Measurements from ENCODE around the gene MAPK7. TPM values are rescaled to one million over a fixed set of nuclear protein-coding genes. Genes with fewer than 3 reads are reported as not detected.
A peak's percentile ranks its signal among the peaks of the same experiment; 100 is the strongest.
"Not testable (repeated sequence)": the region's sequence is repeated elsewhere in the genome, so short reads cannot be mapped to it uniquely, and the experiment has no call there.

The MAPK7 gene
- total RNA-seq, 2 experiments from 2014 or later, result 8.1 to 19.3 TPM

DNA sequence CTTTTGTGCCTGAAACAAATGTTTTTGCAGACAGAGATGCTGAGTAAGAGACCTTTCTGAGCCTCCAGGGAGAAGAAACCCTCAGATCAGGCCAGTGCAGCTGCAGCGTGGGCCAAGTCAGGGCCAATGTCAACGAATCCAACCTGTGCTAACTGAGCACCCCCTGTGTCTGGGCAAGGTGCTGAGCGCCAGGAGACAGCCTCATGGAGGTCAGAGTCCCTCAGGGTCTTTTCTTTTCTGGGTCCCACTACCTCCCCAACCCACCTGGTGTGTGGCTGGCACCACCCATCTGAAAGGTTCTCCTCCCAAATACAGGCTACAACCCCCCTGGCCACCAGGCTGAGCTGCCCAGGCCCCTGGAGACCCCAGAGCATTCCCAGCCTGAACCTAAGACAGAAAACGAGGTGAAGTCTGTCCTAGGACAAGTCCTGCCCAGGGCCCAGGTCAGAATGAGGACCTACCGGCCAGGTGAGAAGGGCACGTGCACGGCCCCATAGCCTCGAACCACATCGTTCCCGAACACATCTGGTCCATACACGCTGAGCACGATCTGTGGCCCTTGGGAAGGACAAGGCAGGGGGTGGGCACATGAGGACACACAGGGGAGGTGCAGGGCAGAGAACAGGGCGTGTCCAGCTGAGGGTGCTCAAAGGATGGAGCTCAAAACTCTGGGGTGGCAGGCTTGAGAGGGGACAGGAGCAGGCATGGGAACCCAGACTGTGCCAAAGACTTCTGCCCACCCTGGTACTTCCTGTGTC lies 30.8 kb upstream of the MAPK7 start:
- Histone ChIP-seq H3K9me2 (ENCODE audit: insufficient read depth, low read length) (no peaks in the 10 kb centered on the region), H3K9me3 (ENCODE audit: low read length) (no peaks in the 10 kb centered on the region), H4K20me1 (ENCODE audit: insufficient read depth, low read length) (no peaks in the 10 kb centered on the region), H3K4me2 (ENCODE audit: low read length) (peak overlapping the region; percentile 49), H3K36me3 (ENCODE audit: insufficient read depth, low read length) (no peaks in the 10 kb centered on the region), H3K79me2 (ENCODE audit: insufficient read depth, low read depth, low read length) (no peaks in the 10 kb centered on the region), H3K4me3 (ENCODE audit: low read depth, low read length, poor library complexity, severe bottlenecking) (no peak overlapping the region), H2AFZ (ENCODE audit: low read length) (no peak overlapping the region), H3K27ac (ENCODE audit: low read depth, low read length, poor library complexity, severe bottlenecking) (peak overlapping the region; percentile 31), H3K4me1 (ENCODE audit: insufficient read depth, low read length, poor library complexity, severe bottlenecking) (peaks cover 13% of the 10 kb centered on the region)
- BruUV-seq (replicated peaks), result no TSS peak
- ChIA-PET CTCF (ENCODE audit: unreplicated experiment) (no interaction called here), POLR2A (no interaction called here)
- TF ChIP-seq, protein P1, sequence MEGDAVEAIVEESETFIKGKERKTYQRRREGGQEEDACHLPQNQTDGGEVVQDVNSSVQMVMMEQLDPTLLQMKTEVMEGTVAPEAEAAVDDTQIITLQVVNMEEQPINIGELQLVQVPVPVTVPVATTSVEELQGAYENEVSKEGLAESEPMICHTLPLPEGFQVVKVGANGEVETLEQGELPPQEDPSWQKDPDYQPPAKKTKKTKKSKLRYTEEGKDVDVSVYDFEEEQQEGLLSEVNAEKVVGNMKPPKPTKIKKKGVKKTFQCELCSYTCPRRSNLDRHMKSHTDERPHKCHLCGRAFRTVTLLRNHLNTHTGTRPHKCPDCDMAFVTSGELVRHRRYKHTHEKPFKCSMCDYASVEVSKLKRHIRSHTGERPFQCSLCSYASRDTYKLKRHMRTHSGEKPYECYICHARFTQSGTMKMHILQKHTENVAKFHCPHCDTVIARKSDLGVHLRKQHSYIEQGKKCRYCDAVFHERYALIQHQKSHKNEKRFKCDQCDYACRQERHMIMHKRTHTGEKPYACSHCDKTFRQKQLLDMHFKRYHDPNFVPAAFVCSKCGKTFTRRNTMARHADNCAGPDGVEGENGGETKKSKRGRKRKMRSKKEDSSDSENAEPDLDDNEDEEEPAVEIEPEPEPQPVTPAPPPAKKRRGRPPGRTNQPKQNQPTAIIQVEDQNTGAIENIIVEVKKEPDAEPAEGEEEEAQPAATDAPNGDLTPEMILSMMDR (conservative IDR thresholded peaks at IDR 0.05; ENCODE audit: low read length), result no peak
- TF ChIP-seq EZH2phosphoT487 (IDR thresholded peaks at IDR 0.05; ENCODE audit: borderline replicate concordance, low read depth, low read length), result no peak
- DNase-seq (ENCODE audit: low spot score), result peak; percentile 46
- intact Hi-C loops (cut with micrococcal nuclease; ENCODE audit: unreplicated experiment), result no loop called here

DNA sequence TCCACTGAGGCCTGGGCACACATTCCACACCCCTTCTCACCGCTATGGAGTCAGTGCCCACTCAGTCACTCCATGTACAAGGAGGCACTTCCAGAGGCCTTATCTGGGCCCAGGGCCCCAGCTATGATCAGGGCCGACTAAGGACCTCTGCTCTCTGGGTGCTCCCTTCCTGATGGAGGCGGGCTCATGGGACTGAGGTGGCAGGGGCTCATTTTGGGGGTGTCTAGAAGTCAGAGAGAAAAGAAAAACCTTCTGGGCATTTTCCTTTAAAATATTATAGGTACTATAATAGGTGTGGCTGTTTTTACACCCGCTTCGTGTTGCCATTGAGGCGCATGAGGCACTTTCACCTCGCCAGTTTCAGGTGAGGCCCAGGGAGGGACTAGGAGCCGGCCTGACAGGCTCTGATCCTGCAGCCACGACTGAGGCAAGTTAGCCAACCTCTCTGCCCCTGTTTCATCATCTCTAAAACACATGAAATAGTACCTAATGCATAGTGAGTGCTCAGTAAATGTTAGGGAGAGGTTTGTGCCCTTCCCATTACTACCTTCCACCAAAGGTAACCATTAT lies 30.1 kb upstream of the MAPK7 start:
- Histone ChIP-seq H3K4me1 (ENCODE audit: insufficient read depth, low read length, poor library complexity, severe bottlenecking) (peaks cover 13% of the 10 kb centered on the region), H2AFZ (ENCODE audit: low read length) (no peak overlapping the region), H3K4me3 (ENCODE audit: low read depth, low read length, poor library complexity, severe bottlenecking) (no peak overlapping the region), H3K9me3 (ENCODE audit: low read length) (no peaks in the 10 kb centered on the region), H3K4me2 (ENCODE audit: low read length) (no peak overlapping the region), H3K36me3 (ENCODE audit: insufficient read depth, low read length) (no peaks in the 10 kb centered on the region), H3K9me2 (ENCODE audit: insufficient read depth, low read length) (no peaks in the 10 kb centered on the region), H3K79me2 (ENCODE audit: insufficient read depth, low read depth, low read length) (no peaks in the 10 kb centered on the region), H4K20me1 (ENCODE audit: insufficient read depth, low read length) (no peaks in the 10 kb centered on the region), H3K27ac (ENCODE audit: low read depth, low read length, poor library complexity, severe bottlenecking) (no peak overlapping the region)
- ChIA-PET CTCF (ENCODE audit: unreplicated experiment) (no interaction called here), POLR2A (no interaction called here)
- no peak for TF ChIP-seq EZH2phosphoT487 (IDR thresholded peaks at IDR 0.05; ENCODE audit: borderline replicate concordance, low read depth, low read length)
- TF ChIP-seq, protein P1 (conservative IDR thresholded peaks at IDR 0.05; ENCODE audit: low read length), result no peak
- DNase-seq (ENCODE audit: low spot score), result no peak
- intact Hi-C loops (cut with micrococcal nuclease; ENCODE audit: unreplicated experiment), result no loop called here
- no TSS peak for BruUV-seq (replicated peaks)

DNA sequence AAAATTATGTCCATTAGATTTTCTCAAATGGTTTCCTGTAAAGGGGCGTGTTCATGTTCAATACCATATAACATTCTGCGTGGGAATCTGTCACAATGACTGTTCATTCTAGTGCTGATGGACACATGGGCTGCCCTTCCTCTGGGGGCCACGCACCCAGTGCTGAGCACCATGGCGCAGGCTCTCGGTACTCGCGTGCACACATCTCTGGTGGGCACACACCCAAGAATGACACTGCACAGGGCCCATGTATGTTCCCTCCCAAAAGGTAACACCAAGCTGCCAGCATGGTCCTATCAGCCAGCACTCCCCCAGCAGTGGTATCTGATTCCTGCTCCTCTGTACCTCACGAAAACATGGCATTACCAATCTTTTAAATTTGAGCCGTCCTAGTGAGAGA lies 29.5 kb upstream of the MAPK7 start:
- no peak overlapping the region for H3K4me2 ChIP-seq (ENCODE audit: low read length)
- no peak overlapping the region for H2AFZ ChIP-seq (ENCODE audit: low read length)
- H3K9me3 ChIP-seq (ENCODE audit: low read length), result no peaks in the 10 kb centered on the region
- ChIA-PET CTCF (ENCODE audit: unreplicated experiment) (no interaction called here), POLR2A (no interaction called here)
- no peak overlapping the region for H3K4me3 ChIP-seq (ENCODE audit: low read depth, low read length, poor library complexity, severe bottlenecking)
- TF ChIP-seq, protein P1 (conservative IDR thresholded peaks at IDR 0.05; ENCODE audit: low read length), result no peak
- no peak for TF ChIP-seq EZH2phosphoT487 (IDR thresholded peaks at IDR 0.05; ENCODE audit: borderline replicate concordance, low read depth, low read length)
- H3K4me1 ChIP-seq (ENCODE audit: insufficient read depth, low read length, poor library complexity, severe bottlenecking), result peaks cover 13% of the 10 kb centered on the region
- H3K27ac ChIP-seq (ENCODE audit: low read depth, low read length, poor library complexity, severe bottlenecking), result no peak overlapping the region
- intact Hi-C loops (cut with micrococcal nuclease; ENCODE audit: unreplicated experiment), result no loop called here
- H3K36me3 ChIP-seq (ENCODE audit: insufficient read depth, low read length), result no peaks in the 10 kb centered on the region
- BruUV-seq (replicated peaks), result no TSS peak
- no peaks in the 10 kb centered on the region for H4K20me1 ChIP-seq (ENCODE audit: insufficient read depth, low read length)
- H3K79me2 ChIP-seq (ENCODE audit: insufficient read depth, low read depth, low read length), result no peaks in the 10 kb centered on the region
- DNase-seq (ENCODE audit: low spot score), result no peak
- H3K9me2 ChIP-seq (ENCODE audit: insufficient read depth, low read length), result no peaks in the 10 kb centered on the region

DNA sequence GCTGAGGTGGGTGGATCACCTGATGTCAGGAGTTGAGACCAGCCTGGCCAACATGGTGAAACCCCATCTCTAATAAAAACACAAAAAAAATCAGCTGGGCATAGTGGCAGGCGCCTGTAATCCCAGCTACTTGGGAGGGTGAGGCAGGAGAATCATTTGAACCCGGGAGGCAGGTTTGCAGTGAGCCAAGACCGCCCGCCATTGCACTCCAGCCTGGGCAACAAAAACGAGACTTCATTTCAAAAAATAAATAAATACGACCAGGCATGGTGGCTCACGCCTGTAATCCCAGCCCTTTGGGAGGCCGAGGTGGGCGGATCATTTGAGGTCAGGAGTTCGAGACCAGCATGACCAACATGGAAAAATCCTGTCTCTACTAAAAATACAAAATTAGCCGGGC lies 24.9 kb upstream of the MAPK7 start:
- BruUV-seq (replicated peaks); H3K4me1 ChIP-seq (ENCODE audit: insufficient read depth, low read length, poor library complexity, severe bottlenecking); H3K4me3 ChIP-seq (ENCODE audit: low read depth, low read length, poor library complexity, severe bottlenecking); H4K20me1 ChIP-seq (ENCODE audit: insufficient read depth, low read length); H3K36me3 ChIP-seq (ENCODE audit: insufficient read depth, low read length); H3K9me2 ChIP-seq (ENCODE audit: insufficient read depth, low read length); H3K4me2 ChIP-seq (ENCODE audit: low read length); H3K79me2 ChIP-seq (ENCODE audit: insufficient read depth, low read depth, low read length); intact Hi-C loops (cut with micrococcal nuclease; ENCODE audit: unreplicated experiment); H3K27ac ChIP-seq (ENCODE audit: low read depth, low read length, poor library complexity, severe bottlenecking); DNase-seq (ENCODE audit: low spot score); H3K9me3 ChIP-seq (ENCODE audit: low read length); CTCF ChIA-PET (ENCODE audit: unreplicated experiment); H2AFZ ChIP-seq (ENCODE audit: low read length): not testable (repeated sequence)
- POLR2A ChIA-PET, result interaction anchor here (0.7 to 1.4 kb wide), 2 partner anchors 16 to 24 kb away, joined by 3 to 4 read pairs; partner anchors contain the start of gene MAPK7
